HG02938 (cell line): ENCODE measurements around the gene SLC18A3.
A peak's percentile ranks its signal among the peaks of the same experiment; 100 is the strongest.

Experiments used
- ATAC-seq: cut with Tn5 transposase; IDR thresholded peaks from one replicate; pipeline ENCODE4 v1.9.1; 2021; ENCODE audit warnings: mild to moderate bottlenecking, moderate library complexity; ENCODE audit not compliant: unreplicated experiment

Gene SLC18A3

DNA sequence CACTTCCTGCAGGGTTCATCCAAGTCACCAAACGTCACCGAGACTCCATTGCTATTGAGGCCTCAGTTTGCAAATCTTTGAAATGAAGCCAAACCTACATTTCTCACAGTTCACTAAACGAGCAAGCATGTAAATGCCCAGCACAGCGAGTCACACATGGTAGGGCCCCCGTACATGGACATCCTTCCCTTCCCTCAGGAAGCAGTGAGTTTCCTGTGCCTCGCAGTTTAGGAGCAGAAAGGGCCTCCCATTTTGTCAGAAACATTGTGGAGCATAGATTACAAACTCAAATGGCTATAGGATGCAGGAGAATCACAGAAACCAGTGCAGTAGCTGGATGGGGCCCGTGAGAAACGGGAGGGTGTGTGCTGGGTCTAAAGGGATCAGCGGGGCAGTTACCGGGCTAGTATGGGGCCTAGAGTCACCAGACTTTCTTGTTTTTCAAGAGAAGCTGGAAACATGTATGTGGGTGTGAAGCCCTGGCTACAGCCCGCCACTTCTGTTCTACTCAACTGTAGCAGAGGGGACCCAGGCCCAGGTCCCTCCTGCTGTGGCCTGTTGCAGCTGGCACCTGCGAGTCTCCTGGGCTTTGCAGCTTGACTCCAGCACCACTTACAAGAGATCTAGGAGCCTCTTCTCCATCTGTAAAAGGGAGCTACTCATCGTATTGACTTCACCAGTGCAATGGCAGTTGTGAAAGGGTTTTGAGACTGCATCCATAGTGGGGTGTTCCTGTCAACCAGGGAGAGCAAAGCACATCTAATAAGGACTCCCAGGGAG lies 14.2 kb upstream of the SLC18A3 start:
- ATAC-seq = no peak

DNA sequence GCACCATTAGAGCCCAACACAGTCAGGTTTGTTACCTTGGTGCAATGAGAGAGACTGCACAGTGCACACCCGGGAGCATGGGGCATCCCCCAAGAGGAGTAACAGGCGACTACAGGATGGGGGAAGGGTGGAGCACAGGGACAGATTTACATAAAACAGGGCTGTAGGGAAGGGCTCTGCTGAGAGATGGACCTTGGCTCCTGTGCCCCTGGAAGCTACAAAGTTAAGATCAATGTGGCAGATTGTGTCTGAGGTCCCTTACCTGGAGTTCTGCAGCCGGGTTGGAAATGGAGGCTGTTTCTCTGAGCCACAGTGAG lies 13.7 kb upstream of the SLC18A3 start:
- no peak for ATAC-seq

DNA sequence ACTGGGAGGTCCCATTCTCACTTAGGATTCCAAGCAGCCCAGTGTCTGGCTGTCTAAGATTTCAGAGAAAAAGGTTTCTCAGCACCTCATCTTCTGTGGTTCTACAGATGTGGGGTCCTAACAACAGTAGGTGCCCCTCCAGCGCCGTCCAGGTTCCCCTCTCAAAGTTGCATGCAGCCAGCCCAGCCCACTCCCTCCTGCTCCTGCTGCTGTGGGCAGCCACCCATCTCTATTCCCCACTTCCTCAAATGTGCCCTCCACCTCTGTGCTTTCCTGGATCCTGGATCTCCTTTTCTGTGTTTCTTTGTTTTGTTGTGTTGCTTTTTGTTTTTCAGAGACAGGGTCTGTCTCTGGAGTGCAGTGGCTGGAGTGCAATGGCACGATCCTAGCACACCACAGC lies 13.3 kb upstream of the SLC18A3 start:
- ATAC-seq = no peak

DNA sequence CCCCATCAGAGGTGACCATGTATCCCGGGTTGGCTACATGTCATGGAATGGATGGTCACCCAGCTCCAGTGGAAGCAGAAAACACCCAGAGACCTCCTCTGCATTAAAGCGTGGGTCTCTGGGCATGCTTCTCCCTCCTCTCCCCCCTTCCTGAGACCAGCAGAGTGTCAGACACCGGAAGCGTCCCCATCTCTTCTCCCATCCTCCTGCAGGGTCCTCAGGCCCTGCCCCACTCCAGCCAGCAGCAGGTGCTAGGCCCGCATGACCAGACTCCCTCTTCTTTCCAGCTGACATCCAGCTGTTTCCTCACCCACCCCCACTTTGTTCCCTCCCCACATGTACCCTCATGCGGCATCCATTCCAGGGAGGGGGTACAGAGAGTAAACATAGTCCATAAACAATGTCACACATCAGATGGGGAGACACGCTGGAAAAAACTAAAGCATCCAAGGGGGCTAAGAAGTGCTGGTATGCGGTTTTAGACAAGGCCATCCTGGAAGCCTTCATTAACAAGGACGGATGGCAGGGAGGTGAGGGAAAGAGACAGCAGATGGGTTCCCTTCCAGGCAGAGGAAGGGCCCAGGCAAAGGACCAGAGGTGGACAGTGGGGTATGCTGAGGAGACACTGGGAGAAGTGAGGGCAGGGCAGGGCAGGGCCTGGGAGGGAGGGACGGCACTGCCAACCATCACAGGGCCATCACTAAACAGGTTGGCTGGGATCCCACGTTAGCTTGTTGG lies 12.5 kb upstream of the SLC18A3 start:
- no peak for ATAC-seq

DNA sequence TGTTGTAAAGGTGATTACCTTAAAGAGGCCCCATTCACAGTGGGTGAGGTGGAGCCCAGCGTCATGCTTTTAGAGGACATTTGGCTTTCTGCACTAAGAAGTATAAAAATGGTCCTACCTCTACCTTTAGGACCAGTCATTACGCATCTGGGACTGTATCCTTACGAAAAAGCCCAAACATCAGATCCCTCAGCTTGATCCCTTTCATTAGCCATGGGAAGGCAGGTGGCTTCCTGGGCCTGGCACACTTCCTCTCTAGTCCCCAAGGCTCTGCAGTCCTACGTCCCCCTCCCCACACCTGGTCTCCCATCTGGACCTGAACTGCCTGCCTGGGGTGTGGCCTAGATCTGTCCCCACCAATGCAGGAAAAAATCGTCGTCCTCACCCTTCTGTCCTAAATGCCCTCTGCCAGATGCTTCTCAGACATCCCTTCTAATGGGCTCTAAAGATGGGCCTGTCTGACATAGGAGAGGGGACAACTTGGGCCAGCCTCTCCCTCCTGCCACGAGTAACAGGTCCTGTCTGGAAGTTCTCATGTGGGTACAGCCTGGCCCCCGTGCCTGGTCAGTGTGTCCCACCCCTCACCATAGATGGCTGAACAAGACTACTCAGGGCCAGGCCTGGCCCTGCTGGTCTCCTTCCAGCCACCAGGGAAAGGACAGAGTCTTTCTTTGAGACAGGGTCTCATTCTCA lies 11.8 kb upstream of the SLC18A3 start:
- no peak for ATAC-seq

DNA sequence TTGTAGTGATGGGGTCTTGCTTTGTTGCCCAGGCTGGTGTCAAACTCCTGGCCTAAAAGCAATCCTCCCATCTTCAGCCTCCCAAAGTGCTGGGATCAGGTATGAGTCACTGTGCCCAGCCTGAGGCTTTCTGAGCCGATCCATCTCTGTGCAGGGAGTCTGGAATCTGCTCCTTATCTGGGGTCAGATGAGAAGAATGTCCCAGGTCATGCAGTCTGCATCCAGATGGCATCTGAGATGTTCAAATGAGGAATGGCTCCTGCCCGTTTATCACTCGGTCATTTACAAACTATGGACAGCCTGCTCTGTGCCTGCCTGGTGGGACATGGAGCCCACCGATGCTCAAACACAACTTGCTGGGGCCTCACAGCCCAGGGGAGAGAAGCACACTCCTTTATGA lies 11.1 kb upstream of the SLC18A3 start:
- ATAC-seq = no peak

DNA sequence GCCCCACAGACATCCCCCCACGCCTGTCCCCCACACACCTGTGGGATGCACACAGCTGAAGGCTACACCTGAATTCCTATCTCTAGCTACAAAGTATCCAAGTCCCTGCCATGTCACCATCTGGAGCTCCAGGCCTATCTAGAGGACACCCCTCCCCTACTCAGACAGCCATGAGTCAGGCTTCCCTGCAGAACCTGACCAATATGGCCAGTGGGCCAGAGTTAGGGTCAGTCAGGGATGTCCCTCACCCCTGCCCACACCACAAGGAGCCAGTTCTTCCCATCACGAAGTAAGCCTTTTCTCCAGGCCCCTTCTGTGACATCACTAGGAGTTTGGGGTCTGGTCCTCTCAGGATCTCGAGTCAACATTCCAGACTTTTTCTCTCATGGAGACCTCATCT lies 10.6 kb upstream of the SLC18A3 start:
- no peak for ATAC-seq

DNA sequence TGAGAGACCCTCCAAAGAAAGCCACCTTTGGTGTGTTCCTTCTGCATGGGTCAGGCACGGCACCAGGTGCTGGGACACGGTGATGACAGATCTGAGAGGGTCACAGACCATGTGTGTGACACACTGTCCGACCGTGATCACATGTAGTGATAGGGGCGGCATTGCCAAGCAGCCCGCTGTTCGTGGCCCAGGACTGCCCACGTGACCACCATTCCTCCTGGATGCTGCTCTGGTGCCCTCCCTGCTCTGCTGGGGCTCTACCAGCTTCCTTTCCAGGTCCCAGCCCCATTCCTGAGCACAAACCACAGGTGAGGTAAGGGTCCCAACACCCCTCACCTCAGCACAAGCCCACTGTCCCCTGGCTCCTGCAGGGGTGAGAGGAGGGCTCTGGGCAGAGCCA lies 10.1 kb upstream of the SLC18A3 start:
- ATAC-seq = no peak

DNA sequence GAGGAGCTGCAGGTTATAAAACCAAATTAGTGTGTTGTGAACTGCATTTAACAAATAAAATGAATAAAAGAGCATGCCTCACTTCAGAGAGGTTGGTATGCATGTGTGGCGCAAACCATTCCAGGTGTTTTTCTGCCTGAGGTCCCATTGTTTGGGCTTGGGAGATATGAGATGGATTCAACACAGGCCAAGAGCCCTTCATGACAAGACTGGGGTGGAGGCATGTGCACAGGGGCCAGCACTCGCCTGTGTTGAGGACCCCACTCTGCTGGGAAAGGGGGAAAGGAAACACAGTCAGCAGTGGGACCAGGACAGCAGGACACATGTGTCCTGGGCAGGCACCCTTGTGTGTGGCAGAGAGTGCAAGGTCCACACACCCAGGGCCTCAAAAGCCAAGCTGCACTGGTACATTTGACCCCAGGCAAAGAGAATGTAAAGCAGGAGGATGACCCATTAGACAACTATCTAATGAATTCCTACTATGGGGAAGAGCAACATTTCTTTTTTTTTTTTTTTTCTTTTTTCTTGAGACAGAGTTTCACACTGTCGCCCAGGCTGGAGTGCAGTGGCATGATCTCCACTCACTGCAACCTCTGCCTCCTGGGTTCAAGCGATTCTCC lies 9.2 kb upstream of the SLC18A3 start:
- ATAC-seq = no peak

DNA sequence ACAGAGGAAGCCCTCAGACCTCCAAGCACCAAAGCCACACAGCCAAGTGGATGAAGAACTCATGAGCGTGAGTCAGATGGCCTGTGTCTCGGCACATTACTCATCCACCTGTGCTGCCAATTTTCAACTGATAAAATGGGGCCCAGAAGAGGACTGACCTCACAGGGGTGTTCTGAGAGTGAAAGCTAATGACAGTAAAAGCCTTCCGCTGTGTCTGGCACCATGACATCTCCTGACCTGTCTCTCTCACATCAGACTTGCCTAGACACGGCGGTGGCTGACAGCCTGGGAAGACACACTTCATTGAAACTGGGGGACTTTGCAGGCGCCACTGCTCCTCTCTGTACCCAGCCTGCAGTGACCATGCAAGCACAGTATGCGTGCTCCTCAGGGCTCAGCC lies 8.3 kb upstream of the SLC18A3 start:
- ATAC-seq = no peak

DNA sequence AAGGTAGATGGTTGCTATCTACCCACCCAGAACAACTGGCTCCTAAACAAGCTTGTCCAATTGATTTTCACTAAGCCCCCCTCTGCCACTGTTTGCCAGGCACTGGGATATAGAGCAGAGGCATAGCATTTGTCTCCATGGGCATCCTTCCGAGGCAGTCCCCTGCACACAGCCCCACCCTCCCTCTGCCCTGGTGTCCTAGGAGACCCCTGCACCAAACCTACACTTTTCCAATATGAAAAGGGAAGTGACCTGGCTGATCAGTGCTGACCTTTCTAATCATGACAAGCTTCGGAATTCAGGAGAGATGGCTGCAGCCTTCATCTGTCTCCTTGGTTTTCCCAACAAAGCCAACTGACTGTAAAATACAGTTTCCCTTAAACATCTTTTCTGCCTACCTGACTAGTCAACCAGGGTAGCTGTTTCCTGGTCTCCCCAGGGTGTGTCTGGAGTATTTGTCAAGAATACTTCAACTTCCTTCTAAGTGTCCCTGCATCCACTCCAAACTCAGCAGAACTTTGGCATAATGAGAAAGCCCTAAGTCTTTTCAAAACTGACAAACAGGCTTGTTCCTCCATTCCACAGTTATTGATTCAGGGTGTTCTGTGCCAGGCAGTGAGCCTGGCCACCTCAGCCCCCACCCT lies 7.6 kb upstream of the SLC18A3 start:
- no peak for ATAC-seq

DNA sequence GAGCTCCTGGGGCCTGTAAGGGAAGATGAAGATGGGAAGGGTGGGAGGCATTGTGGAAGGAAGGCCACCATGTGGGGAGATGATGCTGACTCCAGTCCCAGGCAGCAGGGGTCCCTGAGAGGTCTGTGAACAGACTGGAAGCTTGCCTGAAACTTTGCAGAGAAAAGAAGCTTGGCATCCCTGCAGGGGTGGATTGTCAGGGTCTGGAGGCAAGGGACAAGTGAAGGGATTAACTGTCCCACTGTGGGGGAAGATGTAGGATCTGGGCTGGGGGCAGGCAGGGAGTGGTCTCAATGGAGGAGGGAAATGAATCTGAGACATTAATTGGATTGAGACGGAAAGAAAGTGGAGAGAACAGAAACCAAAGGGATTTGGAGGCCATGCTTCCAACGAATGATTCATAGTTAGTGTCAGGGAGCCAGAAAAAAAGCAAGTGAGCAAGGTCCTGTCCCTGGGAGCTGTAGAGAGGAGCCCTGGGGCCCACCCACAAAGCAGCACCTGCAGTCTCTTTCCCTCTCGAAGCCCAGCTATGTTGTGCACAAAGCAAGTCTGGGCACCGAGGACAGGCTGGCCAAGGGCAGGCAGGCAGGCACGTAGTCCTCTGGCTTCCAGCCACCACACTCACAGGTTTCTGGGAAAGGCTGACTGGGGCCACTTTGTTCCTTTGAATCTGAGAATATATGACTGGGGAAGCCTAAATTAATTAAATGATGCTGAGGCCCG lies 4.7 kb upstream of the SLC18A3 start:
- ATAC-seq = no peak

DNA sequence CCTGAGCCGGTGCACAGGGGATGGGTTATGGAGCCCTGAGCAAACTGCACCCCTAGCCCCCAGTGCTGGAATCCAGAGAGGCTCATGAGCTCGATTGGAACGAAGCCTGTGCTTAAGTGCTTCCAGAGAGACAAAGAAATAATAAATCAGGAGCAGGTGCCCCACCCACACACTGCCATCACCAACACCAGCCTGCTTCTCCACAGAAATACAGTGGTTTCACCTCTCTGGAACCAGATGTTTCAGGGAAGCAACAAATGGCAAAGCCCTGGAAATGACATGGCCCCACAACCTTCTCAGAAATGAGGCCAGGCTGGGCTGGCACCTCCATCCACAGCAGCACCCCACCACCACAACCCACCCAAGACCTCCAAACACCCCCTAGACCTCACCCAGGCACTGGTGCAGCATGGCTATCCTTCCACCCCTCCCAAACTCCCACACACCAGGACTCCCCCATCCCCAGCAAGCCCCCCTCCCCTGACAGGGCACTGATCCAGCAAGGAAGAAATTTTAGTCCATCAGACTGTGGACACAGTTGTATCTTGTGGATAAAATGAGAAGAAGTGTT lies 4.1 kb upstream of the SLC18A3 start:
- no peak for ATAC-seq

DNA sequence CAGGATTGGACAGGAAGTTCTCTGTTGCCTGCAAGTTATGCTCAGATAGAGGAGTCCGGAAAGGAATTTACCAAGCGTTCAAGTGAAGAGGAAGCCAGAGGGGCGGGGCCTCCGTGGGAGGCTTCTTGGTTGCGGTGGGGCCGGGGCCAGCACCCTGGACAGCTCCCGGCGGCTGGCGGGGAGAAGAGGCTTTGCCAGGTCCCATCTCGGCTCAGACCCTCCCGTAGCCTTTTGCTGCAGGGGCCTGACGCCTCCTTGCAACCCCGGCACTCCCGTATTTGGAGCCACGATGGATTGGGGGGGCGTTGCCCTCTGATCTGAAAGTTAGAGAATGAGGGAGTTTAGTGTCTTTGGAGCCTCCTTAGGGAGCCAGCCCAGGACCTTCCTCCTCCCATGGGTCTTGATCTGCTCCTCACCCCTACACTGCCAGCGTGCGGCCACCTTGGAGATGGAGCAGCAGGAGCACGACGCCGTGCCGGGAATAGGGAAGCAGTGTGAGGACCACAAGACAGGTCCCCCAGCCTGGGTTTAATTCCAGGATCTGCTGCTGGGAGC lies 3.1 kb upstream of the SLC18A3 start:
- peak; percentile 80 for ATAC-seq

DNA sequence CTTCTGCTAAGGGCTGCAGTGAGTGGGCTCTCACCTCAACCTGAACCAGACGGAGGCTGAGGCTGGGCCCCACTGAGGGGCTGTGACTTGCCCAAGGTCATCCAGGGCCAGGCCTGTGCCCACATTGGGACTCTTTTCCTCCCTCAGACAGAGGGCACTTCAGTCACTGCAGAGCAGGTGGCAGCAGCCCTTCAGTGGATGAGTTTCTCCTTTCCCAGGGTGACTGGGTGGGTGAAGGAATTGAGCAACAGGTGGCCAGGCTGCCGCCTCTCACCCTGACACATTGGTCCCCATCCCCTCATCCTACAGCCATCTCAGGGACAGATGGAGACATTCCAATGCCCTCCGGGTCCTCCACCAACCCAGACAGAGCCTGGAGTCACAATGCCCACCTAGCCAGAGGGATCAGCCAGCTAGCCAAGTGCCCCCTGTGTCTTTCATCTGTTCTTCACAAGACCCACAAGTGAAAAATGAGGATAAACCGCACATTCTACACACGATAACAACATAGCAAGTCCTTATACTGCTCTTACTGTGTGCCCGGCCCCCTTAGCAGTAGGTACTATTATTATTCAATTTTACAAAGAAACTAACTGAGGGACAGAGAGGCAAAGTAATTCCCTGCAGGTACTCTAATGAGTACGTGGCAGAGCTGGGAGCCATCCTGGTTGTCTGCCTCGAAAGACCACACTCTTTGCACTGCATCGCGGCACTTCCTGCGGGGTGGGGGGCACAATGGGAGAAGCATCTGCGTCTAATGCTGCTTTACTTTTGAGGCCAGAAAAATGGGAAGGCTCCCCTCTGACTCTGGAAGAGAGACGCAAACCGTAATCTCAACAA lies 1.7 kb upstream of the SLC18A3 start:
- no peak for ATAC-seq

DNA sequence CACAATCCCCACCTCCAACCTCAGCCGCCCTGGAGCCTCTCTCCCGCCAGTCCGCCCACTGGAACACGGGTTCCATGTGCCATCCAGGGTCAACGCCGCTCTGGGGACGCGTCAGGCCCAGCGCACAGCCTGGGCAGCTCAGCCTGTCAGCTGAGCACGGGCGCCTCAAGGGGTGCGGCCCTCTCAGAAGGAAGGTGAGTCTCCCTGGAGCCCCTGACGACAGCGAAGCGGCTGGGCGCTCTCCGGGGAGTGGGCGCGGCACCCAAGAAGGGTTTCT lies 1.2 kb upstream of the SLC18A3 start:
- no peak for ATAC-seq

DNA sequence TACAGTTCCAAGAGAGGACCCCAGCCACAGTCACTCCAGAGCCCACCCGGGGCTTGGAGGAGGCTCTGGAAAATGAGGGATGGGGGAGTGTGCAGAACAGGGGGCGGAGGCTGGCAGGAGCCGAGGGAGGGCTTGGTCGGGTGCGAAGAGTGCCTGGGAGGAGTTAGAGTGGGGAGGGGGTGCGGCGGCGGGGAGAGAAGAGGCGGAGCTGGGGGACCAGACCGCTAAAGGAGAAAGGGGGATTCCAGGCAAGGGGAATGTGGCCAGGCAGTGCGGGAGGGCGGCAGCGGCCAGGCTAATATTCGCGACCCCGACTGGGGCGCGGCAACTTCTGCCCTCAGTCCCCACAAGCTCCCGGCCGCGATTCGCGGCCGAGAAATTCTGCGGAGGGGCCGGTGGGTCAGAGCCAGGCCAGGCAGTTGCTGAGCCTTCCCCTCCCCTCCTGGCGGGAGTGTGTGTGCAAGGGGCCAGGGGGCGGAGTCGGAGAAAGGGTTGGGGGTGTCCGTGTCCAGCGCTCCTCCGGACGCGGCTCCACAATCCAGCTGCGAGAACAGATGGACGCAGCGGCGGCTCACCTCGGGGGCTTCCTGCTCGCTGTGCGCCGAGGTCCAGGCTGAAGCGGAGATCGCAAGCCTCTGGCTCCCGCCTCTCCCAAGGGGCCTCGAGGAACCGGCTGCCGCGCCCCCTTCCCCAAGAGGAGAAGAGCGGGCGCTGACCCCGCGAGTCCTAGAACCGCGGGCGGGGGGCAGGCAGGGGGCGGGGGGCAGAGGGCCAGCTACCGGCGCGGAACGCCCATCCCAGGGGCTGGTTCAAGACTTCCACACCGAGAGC lies 612 bp upstream of the SLC18A3 start:
- no peak for ATAC-seq

DNA sequence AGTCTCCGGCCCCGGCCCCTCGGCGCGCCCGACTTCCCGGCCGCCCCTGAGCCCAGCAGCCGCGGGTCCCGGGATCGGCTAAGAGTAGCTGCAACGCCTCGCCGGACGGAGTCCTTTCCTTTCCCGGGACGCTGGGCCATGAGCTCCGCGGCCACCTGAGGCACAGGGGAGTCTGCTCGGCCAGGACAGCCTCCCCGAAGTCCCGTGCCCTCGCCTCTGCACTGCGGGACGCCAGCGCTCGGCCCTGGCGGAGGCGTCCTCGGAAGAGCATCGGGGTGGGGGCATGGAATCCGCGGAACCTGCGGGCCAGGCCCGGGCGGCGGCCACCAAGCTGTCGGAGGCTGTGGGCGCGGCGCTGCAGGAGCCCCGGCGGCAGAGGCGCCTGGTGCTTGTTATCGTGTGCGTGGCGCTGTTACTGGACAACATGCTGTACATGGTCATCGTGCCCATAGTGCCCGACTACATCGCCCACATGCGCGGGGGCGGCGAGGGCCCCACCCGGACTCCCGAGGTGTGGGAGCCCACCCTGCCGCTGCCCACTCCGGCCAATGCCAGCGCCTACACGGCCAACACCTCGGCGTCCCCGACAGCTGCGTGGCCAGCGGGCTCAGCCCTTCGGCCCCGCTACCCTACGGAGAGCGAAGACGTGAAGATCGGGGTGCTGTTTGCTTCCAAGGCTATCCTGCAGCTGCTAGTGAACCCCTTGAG lies 502 bp downstream of the SLC18A3 start:
- ATAC-seq = no peak
